Pancreas (tissue), 10 donors: ENCODE data around the gene TMEM107. TPM values are rescaled to one million over a fixed set of nuclear protein-coding genes. Genes with fewer than 3 reads are reported as not detected.
"Not testable (repeated sequence)": the region's sequence is repeated elsewhere in the genome, so short reads cannot be mapped to it uniquely, and the experiment has no call there.

Source experiments
- ATAC-seq, 4 donors: fragments of 200-7000 bp; cut with Tn5 transposase; one replicate each; pipeline versions ENCODE4 v1.8.0 to v1.9.1; 2020; ENCODE audit warnings: mild to moderate bottlenecking in 4 of 4, moderate library complexity in 4 of 4
- DNase-seq, 6 donors: peaks; one replicate each; pipeline ENCODE4 v3.0.0-alpha.2; 2020
- FAIRE-seq: peaks from 2 replicates; lab custom pipeline; 2012; peaks lifted over from hg19 to GRCh38; lab: Jason Lieb, UNC
- H3K27ac ChIP-seq, 4 donors: fragments of 200-600 bp; sonication (generic); 1 replicate in 3 of 4; 2 replicates in 1 of 4; pipeline versions ENCODE4 v1.5.0 to v1.8.0; 2020
- H3K27me3 ChIP-seq, 4 donors: fragments of 200-600 bp; one replicate each; pipeline ENCODE4 v1.8.0; 2021
- H3K36me3 ChIP-seq, 3 donors: fragments of 200-600 bp; sonication (generic) in 1 of 3; one replicate each; pipeline versions ENCODE4 v1.5.0 to v1.8.0; 2020 to 2021
- H3K4me1 ChIP-seq, 3 donors: fragments of 200-600 bp; one replicate each; pipeline ENCODE4 v1.8.0; 2021
- H3K4me3 ChIP-seq, 4 donors: fragments of 200-600 bp; sonication (generic) in 2 of 4; one replicate each; pipeline versions ENCODE4 v1.5.0 to v1.8.0; 2020 to 2021
- H3K9me3 ChIP-seq, 4 donors: fragments of 200-600 bp; one replicate each; pipeline ENCODE4 v1.8.0; 2021
- CTCF ChIP-seq, 4 donors: fragments of 200-600 bp; sonication (generic) in 3 of 4; IDR thresholded peaks; one replicate each; pipeline versions ENCODE4 v1.5.0 to v1.8.0; 2021; ENCODE audit warnings: antibody characterized with exemption in 4 of 4
- WGBS, 2 donors: extraction: QIAGEN DNeasy Blood & Tissue Kit; methylation state at CpG; one replicate each; pipeline ENCODE4 v1.1.7; 2013; 5-methylcytosine and 5-hydroxymethylcytosine counted together
- intact Hi-C, 3 donors: fragments of 100-400 bp; cut with DNase I; formaldehyde crosslinking; loops; one replicate each; pipeline versions ENCODE4 v1.11.1 to v1.14.2; 2022
- polyA plus RNA-seq, 2 donors: library from polyadenylated mRNA; stranded (reverse); fragments of 200-250 nt; gene quantifications; one replicate each; pipeline ENCODE4 v1.2.3, GENCODE V29; 2013
- total RNA-seq, 6 donors: library from RNA; stranded (reverse); fragmentation: NEBNext Ultra II Directional in 4 of 6; extraction: Animal tissue kit (Norgen Biotek cat#: 25700) in 4 of 6; gene quantifications; one replicate each; pipeline versions ENCODE4 v1.2.1 to v1.2.4, GENCODE V29; 2021 to 2023
- donor health status: healthy with polysubstance abuse.
- donor health status: DM: no; HTN: no; CAD: no; lungs with moderate emphysema.
- donor health status: DM: no; HTN: no; CAD: no.
- donor health status: control.
- donor health status: control.
- donor health status: Bipolar disorder and iron deficiency.
- donor health status: DM: yes; HTN: yes; CAD: no.
- donor health status: DM: no; HTN: no; CAD: no.
- donor health status: DM: no; HTN: no; CAD: no.
- donor health status: DM: yes; HTN: yes; CAD: no.

The TMEM107 gene
- total and polyA plus RNA-seq, 8 donors = 5.2 to 11.1 (median 6.3) TPM

DNA sequence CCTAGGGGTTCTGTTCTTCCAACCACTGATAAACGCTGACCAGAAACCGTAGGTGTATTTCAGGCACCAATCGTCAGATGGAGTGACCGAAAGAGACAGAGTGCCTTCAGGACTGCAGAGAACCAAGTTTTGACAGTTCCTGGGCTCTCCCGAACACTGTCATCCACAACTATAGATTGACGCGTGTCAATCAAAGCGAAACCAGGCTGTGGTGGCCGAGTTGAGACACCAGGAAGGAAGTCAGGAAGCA, 46.1 kb upstream of the TMEM107 start:
- no peak for DNase-seq
- H3K36me3 ChIP-seq = no peaks in the 10 kb centered on the region
- peaks cover 7 to 16% (median 10%) of the 10 kb centered on the region in 3 donors for H3K4me1 ChIP-seq
- WGBS, 2 donors = 0 to 1% methylated on average over 9 of the region's 9 CpGs
- H3K9me3 ChIP-seq = no peaks in the 10 kb centered on the region
- TF ChIP-seq CTCF (IDR thresholded peaks at IDR 0.05) = no peak
- ATAC-seq = peak in 1 of 4 donors; percentile 2
- FAIRE-seq = no peak
- H3K27ac ChIP-seq = peak overlapping the region; percentile 89 to 97 (median 95)
- H3K27me3 ChIP-seq = no peaks in the 10 kb centered on the region
- intact Hi-C loops = loop anchor here in 2 of 3 donors (2.0 to 5.0 kb wide), 2 partner anchors 35 to 36 kb away; no protein-coding TSS in a partner anchor
- peak overlapping the region; percentile 38 to 63 (median 47) for H3K4me3 ChIP-seq

DNA sequence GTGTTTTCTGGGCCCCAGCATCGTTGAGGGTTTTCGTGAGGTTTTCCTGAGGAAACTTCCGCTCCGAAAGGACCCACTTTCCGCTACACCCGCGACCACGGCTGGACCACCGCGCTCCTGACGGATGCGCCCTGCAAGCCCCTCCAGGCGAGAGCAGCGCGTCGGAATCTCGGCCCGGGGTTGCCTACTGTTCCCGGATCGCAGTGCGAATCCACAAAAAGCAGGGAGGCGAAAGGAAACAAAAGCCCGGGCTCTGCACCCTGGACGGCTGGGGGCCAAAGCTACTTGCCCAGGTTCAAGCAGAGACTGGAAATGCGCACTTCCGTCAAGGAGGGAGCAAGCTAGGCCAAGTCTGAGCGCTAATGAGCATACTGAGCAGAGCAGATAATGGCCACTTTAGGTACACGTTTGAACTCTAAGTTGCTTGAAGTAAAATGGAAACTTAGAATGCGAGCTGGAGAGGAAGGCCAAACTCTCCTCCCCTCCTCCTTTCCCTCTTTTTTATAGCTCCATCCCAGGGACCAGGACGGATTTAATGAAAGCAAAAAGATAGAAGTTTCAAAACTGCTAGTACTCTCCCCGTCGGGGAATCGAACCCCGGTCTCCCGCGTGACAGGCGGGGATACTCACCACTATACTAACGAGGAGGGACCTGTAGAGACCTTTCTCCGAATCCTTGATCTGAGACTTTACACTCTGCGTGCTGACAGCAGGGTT, 45.6 kb upstream of the TMEM107 start:
- Histone ChIP-seq H3K27me3 (no peaks in the 10 kb centered on the region), H3K4me1 (peaks cover 7 to 16% (median 10%) of the 10 kb centered on the region in 3 donors), H3K4me3 (peak overlapping the region; percentile 38 to 63 (median 47)), H3K9me3 (no peaks in the 10 kb centered on the region), H3K36me3 (no peaks in the 10 kb centered on the region), H3K27ac (peak overlapping the region; percentile 89 to 97 (median 95))
- intact Hi-C loops = loop anchor here in 2 of 3 donors (2.0 to 5.0 kb wide), 2 partner anchors 35 kb away; no protein-coding TSS in a partner anchor
- no peak for FAIRE-seq
- no peak for TF ChIP-seq CTCF (IDR thresholded peaks at IDR 0.05)
- DNase-seq = peak; percentile 80 to 92 (median 82)
- peak; percentile 62 to 75 (median 64) for ATAC-seq
- WGBS, 2 donors = 1% methylated on average over 40 of the region's 40 CpGs

DNA sequence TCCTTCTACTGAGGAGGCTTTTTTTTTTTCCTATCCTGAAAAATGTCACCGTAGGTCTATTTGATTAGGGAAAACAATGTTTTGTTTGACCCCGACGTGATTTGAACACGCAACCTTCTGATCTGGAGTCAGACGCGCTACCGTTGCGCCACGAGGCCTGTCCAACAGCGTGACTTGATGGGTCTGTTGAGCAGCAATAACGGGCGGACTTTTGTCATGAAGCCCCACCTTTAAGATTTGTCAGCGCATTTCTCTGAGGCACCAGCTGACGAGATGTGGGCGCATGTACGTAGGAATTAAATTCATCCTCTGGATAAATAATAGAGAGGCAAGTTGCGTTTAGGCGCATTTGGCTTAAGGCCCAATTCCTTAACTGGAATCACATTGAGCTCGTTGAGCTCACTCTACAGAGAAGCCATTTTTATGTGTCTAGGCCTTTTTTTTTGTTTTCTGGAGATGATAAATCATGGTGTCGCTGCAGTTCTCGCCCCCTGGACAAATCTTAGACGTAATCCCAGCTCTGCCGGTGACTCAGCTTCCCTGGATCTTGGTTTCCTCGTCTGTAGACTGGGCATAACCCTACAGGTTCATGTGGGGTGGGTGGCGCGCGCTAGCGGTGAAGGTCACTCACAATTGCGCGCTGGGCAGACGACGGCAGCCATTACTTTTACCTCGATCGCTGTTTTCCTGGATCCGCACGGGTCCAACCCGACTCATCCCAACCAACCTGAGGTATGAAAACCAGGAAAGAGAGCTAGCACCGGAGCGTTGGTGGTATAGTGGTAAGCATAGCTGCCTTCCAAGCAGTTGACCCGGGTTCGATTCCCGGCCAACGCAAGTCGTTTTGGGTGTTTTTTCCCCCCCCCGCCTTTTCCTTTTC, 44.8 kb upstream of the TMEM107 start:
- intact Hi-C loops = loop anchor here in 1 of 3 donors (5.0 kb wide), 1 partner anchor 34 kb away; no protein-coding TSS in a partner anchor
- DNase-seq (peak; percentile 83 to 94 (median 88)), ATAC-seq (peak; percentile 65 to 81 (median 70)), FAIRE-seq (no peak)
- H3K27me3 ChIP-seq = no peaks in the 10 kb centered on the region
- no peaks in the 10 kb centered on the region for H3K9me3 ChIP-seq
- peak overlapping the region; percentile 16 to 63 (median 35) for H3K4me3 ChIP-seq
- no peaks in the 10 kb centered on the region for H3K36me3 ChIP-seq
- H3K4me1 ChIP-seq = peaks cover 7 to 16% (median 10%) of the 10 kb centered on the region in 3 donors
- no peak for TF ChIP-seq CTCF (IDR thresholded peaks at IDR 0.05)
- 0 to 1% methylated on average over 45 of the region's 45 CpGs for WGBS, 2 donors
- peak overlapping the region; percentile 89 to 97 (median 95) for H3K27ac ChIP-seq

DNA sequence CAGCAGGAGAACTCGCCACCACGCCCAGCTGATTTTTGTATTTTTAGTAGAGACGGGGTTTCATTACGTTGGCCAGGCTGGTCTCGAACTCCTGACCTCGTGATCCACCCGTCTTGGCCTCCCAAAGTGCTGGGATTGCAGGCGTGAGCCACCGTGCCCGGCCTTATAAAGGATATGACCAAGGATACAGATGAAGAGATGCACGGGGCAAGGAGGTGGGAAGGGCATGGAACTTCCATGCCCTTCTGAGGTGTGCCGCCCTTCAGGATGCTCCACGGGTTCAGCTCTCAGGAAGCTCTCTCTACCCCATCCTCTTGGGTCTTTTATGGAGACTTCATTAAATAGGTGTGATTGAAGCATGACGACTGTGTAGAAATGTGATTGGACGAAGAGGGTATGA, 37.8 kb upstream of the TMEM107 start:
- H3K36me3 ChIP-seq, H3K9me3 ChIP-seq, FAIRE-seq, intact Hi-C loops, H3K4me3 ChIP-seq, ATAC-seq, H3K4me1 ChIP-seq, H3K27me3 ChIP-seq, H3K27ac ChIP-seq, DNase-seq: not testable (repeated sequence)
- WGBS, 2 donors = 82 to 85% methylated on average over 15 of the region's 15 CpGs
